Activated CD4-positive, alpha-beta T cell treated with anti-CD3 and anti-CD28 coated beads for 48 hours (primary cell): Measurements from ENCODE around the gene USH1C.
A peak's percentile ranks its signal among the peaks of the same experiment; 100 is the strongest.

Source experiments
- DNase-seq: peaks from one replicate; pipeline ENCODE4 v3.0.0-alpha.2; 2020

The USH1C gene

DNA sequence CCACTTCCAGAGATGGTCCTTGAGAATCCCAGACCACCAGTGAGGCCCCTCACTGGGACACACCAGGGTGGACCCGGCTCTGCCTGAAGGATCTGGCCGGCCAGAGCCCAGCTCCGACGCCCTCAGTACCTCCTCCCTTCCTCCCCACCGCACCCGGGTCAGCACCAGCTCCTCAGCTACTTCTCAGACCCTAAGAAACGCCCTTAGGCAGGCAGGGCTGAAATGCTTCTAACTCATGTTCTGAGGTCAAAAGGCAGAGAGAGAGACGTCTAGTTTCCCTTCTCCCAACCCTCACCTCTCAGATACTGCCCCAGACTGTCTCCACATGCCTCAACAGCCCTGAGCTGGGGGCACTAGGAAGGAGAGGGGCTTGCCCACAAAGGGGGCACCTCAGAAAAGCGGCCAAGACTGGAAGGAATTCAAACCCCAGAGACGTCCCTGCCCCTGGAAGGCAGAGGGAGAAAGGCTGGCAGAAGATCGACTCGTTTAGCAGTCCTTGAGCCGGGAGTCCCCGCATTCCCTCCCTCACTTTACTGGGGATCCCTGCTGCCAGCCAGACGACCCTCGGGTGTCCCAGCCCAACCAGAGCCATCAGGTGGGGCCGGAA lies 539 bp downstream of the USH1C start:
- DNase-seq = no peak

DNA sequence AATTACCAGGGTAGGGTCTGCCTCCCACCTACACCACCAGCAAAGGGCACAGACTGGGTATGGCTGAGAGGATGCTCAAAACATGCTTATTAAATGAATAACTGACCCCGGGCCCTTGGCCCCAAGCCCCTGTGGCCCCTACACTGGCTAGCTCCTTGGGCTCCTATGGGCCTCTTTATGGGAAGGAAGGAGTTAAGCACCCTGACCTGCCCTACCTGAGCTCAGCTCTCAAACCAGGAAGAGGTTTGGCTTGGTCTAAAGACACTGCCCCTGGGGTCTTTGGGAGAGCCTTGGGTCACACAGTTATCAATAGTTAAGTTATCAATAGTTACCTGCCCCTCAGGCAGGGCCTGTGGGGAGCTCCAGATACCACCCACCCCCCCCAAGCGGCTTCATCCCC lies 1.2 kb downstream of the USH1C start:
- DNase-seq = no peak

DNA sequence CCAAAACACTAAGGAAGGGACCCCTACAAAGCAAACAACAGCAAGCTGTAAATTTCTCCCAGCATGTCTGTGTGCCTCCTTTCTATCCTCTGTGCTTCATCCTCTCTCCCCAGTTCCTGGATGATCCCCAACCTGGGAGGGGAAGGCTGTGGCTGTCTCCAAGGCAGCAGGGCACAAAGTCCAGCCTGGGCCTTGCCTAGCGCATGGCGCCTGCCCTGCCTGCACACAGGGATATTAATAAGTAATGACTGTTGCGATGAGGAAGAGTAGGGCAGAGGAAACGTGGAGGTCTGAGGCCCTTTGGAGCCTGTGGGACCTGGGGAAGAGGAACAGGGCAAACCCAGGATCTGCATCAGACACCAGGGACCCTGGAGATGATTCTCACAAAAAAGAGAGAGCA lies 2.0 kb downstream of the USH1C start:
- DNase-seq = no peak

DNA sequence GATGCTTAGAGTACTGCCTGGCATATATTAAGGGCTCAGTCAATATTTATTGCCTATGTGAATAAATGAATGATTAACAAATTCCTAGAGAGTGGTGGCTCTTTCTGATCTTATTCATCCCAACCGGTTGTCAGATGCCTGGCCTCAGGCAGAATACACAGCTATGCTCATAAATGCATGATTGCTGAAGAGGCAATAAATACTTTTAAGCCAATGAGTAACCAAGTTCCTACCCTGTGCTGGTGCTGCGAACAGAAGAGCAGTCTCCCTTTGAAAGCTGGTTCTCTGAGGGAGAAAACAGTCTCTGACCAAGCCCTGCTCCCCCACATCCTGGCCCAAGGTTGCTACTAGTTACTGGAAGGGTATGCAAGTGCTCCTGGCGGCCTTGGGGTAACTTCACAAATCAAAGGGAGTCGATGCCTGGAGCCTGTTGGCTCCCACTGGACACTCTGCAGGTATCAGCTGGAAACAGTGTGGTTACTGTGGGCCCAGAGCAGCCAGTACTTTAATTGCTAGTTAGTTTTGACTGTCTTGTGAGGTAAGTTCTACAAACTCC lies 2.8 kb downstream of the USH1C start:
- no peak for DNase-seq

DNA sequence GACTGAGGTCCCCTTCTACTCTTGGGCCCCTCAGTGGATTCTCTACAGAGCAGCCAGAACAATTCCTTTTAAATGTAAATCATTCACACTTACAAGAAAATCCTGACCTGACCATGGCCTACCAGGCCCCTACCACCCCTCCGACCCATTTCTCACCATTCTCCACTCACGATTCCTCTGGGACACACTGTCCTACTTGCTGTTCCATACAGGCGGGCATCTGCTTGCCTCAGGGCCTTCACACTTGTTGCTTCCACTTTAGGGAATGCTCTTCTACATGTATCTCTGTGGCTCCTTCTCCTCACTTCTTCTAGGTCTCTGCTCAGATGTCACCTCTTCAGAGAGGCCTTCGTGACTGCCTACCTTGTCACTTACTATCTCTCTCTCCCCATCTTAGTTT lies 3.4 kb downstream of the USH1C start:
- no peak for DNase-seq

DNA sequence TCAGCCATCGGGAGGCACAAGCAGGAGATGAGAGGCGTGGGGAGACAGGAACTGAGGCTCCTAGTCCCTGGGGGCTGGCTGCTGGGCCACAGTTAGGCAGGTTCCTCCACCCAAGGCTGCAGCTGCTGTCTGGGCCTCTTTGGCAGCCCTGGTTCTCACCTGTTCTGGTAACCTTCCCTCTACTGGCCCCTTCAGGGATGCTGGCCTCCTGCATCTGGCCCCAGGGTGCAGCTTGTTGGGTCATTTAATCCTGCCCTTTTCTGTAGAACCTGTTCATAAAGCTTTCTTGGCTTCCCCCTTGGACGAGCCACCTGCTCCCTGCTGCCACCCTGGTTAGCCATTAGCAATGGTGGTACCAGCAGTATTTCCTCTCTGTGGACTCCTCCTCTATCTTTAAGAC lies 5.5 kb downstream of the USH1C start:
- no peak for DNase-seq

DNA sequence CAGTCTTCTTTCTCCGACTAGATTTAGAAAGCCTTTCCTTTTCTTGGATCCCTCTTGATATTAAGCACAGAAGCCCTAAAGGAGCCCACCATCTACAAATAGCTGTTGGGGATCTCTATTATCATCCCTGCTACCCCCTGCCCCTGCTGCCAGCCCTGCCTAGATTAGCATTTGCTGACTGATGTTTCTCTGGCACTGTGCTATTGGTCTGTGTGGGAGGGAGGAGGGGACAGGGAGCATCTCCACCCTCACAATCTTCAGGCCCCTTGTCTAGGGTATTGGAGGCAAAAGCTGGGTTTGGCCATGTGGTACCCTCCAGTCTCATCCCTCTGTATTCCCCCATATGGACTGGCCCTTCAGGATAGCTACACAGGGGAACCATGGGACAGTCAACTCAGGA lies 6.2 kb downstream of the USH1C start:
- DNase-seq = no peak

DNA sequence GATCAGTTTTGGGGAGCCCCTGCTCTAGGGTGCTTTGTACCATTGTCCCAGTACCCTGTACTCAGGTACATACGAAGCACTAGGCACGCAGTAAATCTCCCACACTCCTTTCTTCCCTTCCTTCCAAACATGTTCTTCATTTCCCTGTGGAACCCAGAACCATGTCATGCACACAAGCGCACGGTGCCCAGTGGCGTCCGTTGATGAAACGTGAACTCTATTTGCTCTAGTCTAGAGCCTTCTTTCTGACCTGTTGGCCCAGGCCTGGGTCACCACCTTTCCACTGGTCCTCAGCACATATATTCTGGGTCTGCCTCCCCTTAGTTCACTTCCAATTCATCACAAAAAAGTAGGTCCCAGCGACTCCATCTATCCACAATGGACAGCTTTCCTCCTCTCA lies 7.0 kb downstream of the USH1C start:
- no peak for DNase-seq

DNA sequence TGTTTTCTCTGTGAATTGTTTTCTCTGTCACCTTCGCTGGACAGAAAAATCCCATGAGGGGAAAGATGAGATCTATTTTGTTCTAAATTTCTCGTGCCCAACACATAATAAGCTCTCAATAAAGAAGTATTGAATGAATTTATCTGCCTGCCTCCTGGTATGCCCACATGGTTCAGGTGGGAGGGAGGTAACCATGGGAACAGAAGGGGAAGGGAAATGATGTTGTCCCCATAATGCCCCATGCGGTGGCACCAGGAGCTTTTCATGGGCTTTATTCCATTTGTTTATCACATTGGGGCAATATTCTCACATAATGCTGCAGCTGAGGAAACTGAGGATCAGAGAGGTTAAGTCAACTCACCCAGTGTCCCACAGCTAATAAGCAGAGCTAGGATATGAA lies 8.7 kb downstream of the USH1C start:
- DNase-seq = no peak

DNA sequence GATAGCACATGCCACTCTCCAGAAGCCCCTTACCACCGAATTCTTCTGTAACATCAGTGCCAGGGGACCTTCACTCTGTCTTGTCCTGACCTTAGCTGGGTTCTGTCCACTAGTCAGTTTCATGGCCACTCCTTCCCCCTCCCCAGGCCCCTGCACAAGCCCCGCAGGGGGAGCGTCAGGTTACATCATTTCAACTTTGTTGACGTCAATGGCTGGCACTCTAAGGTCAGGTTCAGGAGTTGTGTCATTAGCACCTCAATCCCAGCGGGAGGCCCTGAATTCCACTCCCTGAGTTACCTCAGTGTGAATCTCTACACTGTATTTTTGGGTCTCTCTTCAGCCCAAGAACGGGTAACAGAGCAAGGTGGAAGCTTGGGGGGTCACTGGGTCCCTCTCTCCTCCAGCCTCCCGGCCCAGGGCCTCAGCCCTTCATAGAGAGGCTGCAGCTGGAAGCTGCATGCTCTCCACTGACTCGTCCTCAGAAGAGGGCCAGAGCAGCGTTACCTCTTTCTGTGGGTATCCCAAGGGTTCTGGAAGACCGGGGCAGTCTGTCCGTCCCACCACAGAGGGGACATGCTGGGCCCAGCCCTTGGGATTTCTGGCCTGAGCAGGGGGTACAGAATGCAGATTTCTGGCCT lies 10.3 kb downstream of the USH1C start:
- DNase-seq = no peak

DNA sequence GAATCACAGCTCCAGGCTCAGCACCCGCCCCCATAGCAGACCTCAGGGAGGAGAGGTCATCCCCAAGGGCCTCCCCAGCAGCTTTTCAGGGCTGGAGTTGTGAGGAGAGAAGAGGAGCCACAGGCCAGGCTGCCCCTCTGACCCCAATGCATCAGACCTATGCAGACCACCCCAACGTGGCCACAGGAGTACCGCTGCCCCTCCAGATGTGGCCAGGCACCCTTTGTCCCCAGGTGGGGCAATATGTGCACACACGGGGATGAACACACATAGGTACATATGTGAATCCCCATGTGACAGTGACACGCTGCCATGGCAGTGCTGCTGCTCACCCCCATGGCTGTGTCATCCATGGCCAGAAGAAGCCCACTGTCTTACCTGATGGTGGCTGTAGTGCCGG lies 10.9 kb downstream of the USH1C start:
- DNase-seq = no peak

DNA sequence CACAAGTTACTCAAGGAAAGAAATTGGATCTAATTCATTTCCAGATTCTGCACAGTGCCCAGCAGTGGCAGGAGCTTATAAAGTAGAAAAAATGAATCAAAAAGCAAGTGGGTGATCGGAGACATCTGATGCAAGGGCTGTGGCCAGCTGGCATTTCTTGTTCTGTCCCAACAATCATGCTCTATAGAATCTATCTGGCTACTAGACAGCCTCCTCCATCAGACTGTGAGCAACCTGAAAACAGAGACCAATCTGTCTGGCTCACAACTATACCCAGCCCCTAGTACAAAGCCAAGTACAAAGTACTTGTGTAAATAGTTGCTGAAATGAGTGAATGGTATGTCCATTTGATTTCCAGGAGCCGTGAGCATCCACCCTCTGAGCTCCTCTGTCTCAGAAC lies 11.4 kb downstream of the USH1C start:
- no peak for DNase-seq

DNA sequence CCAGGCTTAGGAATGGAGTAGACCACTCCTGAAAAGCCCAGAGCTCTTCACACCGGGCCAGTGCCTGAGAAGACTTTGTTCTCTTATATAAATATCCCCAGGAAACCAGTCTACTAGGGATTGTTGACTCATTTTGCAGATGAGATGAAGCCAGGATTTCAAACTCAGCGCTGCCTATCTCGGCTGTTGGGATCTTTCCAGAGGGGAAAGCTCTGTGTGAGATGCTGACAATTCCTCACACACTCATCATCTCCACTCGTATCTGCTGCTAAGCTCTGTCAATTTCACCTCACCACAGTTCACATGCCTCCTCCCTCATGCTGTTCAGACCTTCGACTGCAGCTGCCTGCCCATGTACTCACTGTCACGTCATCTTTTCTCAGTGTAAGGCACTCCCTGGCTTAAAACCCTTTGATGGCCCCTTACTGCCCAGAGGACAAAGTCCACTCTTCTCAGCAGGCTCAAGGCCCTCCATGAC lies 12.5 kb downstream of the USH1C start:
- DNase-seq = no peak

DNA sequence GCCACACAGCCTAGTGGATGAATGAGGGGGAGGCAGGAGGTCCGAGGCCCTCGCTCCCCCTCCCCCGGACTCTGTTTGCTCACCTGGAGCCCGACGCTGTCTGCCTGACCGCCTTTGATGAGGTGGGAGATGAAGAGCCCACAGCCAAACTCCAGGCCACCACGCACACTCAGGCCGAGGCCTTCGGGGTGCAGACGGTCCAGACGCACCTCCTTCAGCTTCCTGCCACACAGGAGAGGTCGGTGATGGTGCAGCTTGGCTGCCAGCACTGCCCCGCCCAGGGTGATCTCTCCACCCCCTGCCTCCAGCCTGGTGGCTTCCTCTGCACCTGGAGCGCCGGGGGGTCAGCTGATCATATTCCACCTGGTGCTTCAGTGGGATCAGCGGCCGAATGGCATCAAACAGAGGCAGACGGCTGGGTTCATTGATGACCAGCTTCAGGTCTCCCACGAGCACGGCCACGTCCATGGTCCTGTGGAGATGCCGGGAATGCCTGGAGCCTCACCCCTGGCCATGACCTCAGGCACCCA lies 13.1 kb downstream of the USH1C start:
- DNase-seq = no peak

DNA sequence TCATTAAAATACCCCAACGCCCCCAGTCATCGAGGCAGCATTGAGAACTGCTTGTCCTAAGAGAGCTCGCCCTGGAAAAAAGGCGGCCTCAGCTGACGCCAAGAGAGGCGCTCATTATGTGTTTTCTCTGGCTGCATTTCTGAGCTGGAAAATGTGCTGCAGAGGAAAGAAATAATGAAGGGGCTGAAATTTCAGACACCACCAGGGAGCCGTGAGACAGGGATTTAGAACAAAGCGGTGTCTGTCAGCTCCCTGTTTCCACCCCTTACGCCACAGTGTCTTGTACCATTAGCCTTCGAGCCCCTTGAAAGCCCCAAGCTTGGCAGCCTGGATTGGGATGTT lies 14.4 kb downstream of the USH1C start:
- no peak for DNase-seq

DNA sequence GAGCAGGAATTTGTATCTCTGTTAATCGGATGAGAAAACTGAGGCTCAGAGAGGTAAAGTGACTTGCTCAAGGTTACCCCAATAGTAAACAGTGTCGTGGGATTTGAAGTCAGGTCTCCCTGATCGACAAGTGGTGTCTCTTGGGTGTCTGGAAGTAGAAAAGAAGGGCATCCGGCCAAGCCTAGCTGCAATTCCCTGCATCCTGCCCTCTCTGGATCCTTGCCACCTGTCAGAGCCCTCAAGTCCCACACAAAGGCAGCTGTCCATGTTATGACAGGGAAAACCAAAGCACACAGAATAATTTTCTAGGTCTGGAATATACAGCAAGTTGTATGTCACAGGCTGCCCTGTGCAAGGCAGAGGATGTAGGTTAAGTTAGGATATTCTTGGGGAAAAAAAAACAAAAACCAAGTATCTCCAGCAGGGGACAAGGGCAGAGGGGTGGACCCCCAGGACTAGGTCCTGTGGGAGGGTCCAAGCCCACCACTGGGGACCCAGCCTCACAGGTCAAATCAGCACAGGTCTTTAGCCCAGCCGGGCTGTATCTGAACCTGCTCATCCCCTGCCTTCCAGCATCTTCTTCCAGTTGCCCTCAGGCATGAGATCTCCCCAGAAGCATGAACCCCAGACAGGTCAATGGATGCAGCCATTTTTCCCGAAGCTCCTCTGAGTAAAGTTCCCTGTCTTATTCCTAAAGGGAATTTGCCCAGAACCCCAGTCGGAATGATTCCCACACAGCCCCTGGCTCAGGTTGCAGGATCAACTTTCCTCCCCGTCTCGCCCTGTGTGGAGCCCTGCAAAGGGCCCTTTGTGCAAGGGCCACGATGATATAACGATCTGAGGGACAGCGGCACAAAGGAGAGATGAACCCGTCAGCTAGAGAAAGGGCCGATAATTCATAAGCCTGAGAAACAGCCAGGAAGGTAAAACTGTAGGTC lies 15.0 kb downstream of the USH1C start:
- DNase-seq = no peak

DNA sequence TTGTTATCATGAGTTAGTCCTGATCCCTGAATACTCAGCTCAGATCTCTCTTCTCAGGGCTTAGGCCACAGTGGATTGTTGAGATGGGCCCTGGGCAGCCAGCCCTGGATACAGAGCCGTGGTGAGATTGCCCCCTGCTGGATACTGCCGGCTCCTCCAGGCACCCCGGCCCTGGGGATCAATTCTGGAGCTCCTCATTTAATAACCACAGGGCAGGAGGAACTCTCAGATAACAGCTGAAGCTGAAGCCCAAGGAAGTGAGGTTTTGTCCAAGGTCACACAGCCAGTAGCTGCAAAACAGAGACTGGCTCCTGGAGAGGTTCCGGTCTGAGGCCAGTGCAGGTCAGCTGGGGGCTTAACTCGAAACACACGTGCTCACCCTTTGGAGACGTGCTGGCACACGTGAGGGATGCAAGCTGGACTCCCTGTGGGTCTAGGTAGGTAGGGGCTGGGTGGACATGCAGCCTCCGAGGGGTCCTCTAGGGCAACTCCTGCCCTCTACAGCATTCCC lies 16.0 kb downstream of the USH1C start:
- DNase-seq = peak; percentile 72

DNA sequence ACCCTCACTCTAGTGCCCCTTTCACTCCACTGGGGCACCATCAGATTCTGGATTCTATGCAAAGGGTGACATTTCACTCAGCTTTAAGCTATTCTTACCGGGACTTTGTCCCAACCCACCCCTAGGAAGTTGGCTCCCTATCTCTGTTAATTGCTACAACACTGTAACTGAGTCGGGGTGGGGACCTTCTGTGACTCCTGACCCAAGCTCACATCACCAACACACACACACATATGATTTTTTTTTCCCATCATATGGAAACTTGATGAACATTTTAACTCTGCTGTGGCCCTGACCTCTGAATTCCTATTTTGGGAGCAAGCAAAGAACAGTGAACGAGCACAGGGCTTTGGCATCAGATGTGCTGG lies 16.6 kb downstream of the USH1C start:
- DNase-seq = no peak

DNA sequence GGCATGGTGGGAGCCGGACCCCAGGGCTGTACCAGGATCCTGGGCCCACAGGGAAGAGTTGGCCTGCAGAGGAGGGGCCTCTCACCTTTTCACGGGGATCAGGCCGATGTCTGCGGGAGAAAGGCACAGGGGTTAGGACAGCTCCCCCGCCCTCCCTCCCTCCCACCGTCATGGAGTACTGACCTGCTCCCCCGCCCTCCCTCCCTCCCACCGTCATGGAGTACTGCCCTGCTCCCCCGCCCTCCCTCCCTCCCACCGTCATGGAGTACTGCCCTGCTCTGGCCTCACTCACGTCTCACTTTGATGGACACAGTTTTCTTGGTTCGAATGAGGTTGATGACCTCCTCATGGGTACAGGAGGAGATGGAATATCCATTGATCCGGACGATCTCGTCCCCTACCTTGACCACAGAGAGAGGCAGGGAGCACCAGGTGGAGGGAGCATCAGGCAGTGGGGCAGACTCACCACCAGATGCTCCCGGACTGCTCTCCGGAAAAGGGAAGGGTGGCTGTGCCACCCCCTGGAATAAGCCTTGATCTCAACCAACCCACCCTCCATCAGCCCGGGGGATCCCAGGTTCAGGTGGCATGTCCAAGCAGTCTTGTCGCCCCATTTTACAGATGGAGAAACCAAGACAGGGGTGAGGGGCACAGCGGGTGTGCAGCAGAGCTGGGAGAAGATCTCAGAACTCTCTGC lies 17.1 kb downstream of the USH1C start:
- DNase-seq = no peak

DNA sequence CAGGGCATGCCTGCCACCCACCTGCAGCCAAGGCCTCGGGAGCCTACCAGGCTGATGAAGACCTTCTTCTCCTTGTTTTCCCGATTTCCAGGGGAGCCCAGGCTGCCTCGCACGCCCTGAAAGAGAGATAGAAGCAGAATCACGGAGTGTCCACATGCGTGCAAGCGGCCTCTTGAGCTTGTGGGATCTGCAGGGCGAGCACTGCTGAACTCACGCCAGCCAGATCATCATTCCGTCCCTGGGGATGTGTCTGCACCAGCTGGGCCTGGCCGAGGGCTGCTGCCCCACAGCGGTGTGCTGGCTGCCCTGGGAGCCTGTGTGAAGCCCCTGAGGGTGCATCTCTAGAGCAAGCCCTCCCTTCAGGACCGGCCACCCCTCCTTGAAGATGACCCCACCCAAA lies 17.9 kb downstream of the USH1C start:
- DNase-seq = no peak

DNA sequence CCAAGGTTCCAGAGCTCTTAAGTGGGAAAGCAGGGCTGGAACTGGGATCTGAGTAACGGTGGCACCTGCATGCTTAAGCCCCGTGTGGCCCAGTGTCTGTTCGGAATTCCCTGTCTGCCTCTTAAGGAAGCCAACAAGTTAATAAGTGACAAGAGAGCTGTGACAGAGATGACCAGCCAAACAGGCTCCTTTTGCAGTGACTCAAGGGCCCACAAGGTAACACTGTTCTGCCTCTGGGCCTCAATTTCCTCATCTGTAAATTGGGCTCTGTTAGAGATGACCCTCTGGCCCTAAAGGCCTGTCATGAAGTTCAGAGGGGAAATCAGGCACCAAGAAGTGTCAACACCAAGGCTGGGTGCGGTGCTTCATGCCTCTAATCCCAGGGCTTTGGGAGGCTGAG lies 18.6 kb downstream of the USH1C start:
- DNase-seq = no peak

DNA sequence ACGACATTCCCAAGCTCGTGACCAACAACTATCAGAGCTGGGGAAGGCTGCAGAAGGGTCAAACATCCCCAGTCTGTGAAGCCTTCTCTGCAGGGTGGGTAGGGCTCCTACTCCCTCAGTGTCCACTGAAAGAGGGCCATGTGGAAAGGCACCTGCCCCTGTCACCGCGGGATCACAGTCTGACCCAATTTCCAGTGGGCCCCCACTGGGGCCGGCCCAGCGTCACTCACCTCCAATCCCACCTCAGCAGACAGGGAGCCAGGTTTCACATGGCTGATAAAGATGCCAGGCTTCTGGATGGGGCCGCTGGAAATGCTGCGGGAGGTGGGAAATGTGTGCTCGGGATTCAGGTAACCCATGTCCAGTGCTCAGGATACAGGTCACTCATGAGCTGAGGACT lies 20.0 kb downstream of the USH1C start:
- no peak for DNase-seq

DNA sequence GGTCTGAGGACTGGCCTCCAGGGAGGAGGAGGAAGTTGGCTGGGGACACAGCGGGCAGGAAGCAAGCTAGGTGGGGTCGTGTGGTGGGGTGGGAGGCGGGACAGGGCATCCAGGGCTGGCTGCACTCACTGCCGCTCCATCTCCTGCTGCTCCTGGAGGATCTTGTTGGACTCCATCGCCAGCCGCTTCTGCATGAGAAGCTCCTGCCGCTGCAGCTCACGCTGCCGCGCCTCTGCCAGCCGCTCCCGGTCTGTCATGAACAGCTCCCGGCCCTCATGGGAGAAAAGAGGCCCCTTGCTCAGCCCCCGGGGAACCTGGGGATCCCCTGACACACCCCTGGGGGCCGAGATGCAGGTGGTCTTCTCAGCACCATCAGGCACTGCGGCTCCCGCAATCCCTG lies 21.6 kb downstream of the USH1C start:
- no peak for DNase-seq
